ENCODE results near the gene SLC16A9. TPM values are rescaled to one million over a fixed set of nuclear protein-coding genes. Genes with fewer than 3 reads are reported as not detected.
"Not testable (repeated sequence)": the region's sequence is repeated elsewhere in the genome, so short reads cannot be mapped to it uniquely, and the experiment has no call there.

The SLC16A9 gene
- total RNA-seq, 1 donor from 2014 or later, result 1.5 TPM

GRCh38 chr10:59682986-59683937 lies 26.4 kb downstream of the SLC16A9 start:
- intact Hi-C loops (cut with DNase I), result no loop called here
- no peak for DNase-seq (ENCODE audit: low spot score)

- intact Hi-C loops (cut with DNase I), result loop anchor here (2.0 kb wide), 1 partner anchor 39 kb away; no protein-coding TSS in a partner anchor
These were observed 29.5 kb downstream of the SLC16A9 start for GRCh38 chr10:59680199-59680598.

GRCh38 chr10:59678884-59679301 lies 30.8 kb downstream of the SLC16A9 start:
- no peak for DNase-seq (ENCODE audit: low spot score)
- intact Hi-C loops (cut with DNase I), result no loop called here

More at GRCh38 chr10:59680199-59680598, 29.5 kb downstream of the SLC16A9 start:
- DNase-seq (ENCODE audit: low spot score), result no peak

- intact Hi-C loops (cut with DNase I), result no loop called here
- no peak for DNase-seq (ENCODE audit: low spot score)
These were observed 32.3 kb downstream of the SLC16A9 start for GRCh38 chr10:59677253-59677831.

- intact Hi-C loops (cut with DNase I), result no loop called here
- no peak for DNase-seq (ENCODE audit: low spot score)
These were observed 33.8 kb downstream of the SLC16A9 start for GRCh38 chr10:59675812-59676211.

- intact Hi-C loops (cut with DNase I), result no loop called here
These were observed 35.3 kb downstream of the SLC16A9 start for GRCh38 chr10:59674215-59674836.

GRCh38 chr10:59672150-59672875 lies 37.3 kb downstream of the SLC16A9 start:
- DNase-seq (ENCODE audit: low spot score), result no peak
- intact Hi-C loops (cut with DNase I), result no loop called here

More at GRCh38 chr10:59674215-59674836, 35.3 kb downstream of the SLC16A9 start:
- no peak for DNase-seq (ENCODE audit: low spot score)

GRCh38 chr10:59670269-59670668 lies 39.4 kb downstream of the SLC16A9 start:
- intact Hi-C loops (cut with DNase I), result no loop called here
- DNase-seq (ENCODE audit: low spot score), result no peak

- intact Hi-C loops (cut with DNase I), result no loop called here
- no peak for DNase-seq (ENCODE audit: low spot score)
These were observed 41.6 kb downstream of the SLC16A9 start for GRCh38 chr10:59668096-59668495.

- intact Hi-C loops (cut with DNase I), result no loop called here
These were observed 43.3 kb downstream of the SLC16A9 start for GRCh38 chr10:59666310-59666709.

GRCh38 chr10:59663213-59663612 lies 46.4 kb downstream of the SLC16A9 start:
- DNase-seq (ENCODE audit: low spot score); intact Hi-C loops (cut with DNase I): not testable (repeated sequence)

More at GRCh38 chr10:59666310-59666709, 43.3 kb downstream of the SLC16A9 start:
- no peak for DNase-seq (ENCODE audit: low spot score)

- intact Hi-C loops (cut with DNase I), result no loop called here
These were observed 51.9 kb downstream of the SLC16A9 start for GRCh38 chr10:59657724-59658123.

GRCh38 chr10:59655309-59655708 lies 54.3 kb downstream of the SLC16A9 start:
- intact Hi-C loops (cut with DNase I), result no loop called here
- DNase-seq (ENCODE audit: low spot score), result no peak

More at GRCh38 chr10:59657724-59658123, 51.9 kb downstream of the SLC16A9 start:
- DNase-seq (ENCODE audit: low spot score), result no peak

GRCh38 chr10:59654007-59654406 lies 55.6 kb downstream of the SLC16A9 start:
- no peak for DNase-seq (ENCODE audit: low spot score)
- intact Hi-C loops (cut with DNase I), result no loop called here

GRCh38 chr10:59651902-59652301 lies 57.7 kb downstream of the SLC16A9 start:
- intact Hi-C loops (cut with DNase I), result no loop called here
- DNase-seq (ENCODE audit: low spot score), result no peak

GRCh38 chr10:59649606-59650346 lies 59.9 kb downstream of the SLC16A9 start:
- intact Hi-C loops (cut with DNase I), result no loop called here
- DNase-seq (ENCODE audit: low spot score), result no peak

GRCh38 chr10:59648711-59649201 lies 60.9 kb downstream of the SLC16A9 start:
- DNase-seq (ENCODE audit: low spot score), result no peak
- intact Hi-C loops (cut with DNase I), result no loop called here

- DNase-seq (ENCODE audit: low spot score), result no peak
- intact Hi-C loops (cut with DNase I), result no loop called here
These were observed 64.8 kb downstream of the SLC16A9 start for GRCh38 chr10:59644841-59645240.

GRCh38 chr10:59641688-59642087 lies 68.0 kb downstream of the SLC16A9 start:
- not testable (repeated sequence) for DNase-seq (ENCODE audit: low spot score)
- intact Hi-C loops (cut with DNase I), result loop anchor here (2.0 kb wide), 1 partner anchor 39 kb away; no protein-coding TSS in a partner anchor

Measured in cardiac septum (tissue), 1 donor.